ENCODE results near the gene TMEM184A. TPM values are rescaled to one million over a fixed set of nuclear protein-coding genes. Genes with fewer than 3 reads are reported as not detected.

TMEM184A gene
- total and polyA plus RNA-seq, 2 of the 4 experiments (the other 2 are of a cell fraction), result 0.36 to 1.9 TPM

DNA sequence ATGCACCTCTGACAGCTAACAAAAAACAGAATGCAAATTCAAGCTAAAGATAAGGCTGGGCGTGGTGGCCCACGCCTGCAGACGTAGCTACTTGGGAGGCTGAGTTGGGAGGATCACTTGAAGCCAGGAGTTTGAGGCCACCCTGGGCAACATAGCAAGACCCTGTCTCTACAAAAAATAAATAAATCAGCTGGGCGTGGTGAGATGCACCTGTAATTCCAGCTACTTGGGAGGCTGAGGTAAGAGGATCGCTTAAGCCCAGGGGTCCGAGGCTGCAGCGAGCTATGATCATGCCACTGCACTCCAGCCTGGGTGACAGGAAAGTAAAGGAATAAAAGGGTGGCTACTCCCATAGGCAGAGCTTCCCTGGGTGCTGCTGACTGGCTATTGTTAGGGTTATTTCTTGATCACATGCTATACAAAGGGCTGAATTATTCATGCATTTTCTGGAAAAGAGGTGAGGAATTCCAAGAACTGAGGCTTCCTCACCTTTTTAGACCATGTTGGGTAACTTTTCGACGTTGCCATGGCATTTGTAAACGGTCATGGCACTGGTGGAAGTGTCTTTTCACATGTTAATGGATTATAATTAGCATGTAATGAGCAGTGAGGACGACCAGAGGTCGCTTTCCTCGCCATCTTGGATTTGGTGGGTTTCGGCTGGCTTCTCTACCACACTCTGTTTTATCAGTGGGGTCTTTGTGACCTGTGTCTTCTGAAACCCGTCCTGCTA, 20.7 kb upstream of the TMEM184A start:
- Histone ChIP-seq H2AK5ac (ENCODE audit: low read depth, low read length) (no peak overlapping the region), H3K9me3 (ENCODE audit: control insufficient read depth, insufficient read depth, low read length) (no peaks in the 10 kb centered on the region)
- POLR2A ChIA-PET (ENCODE audit: unreplicated experiment), result no interaction called here

More for the DNA sequence above, 20.7 kb upstream of the TMEM184A start:
- Histone ChIP-seq H3K14ac (replicated peaks; ENCODE audit: low read depth, low read length) (no peak overlapping the region), H3K27ac (ENCODE audit: insufficient read depth, low read length) (no peak overlapping the region), H3K4ac (ENCODE audit: low read depth, low read length) (no peak overlapping the region), H3K36me3 (ENCODE audit: control insufficient read depth, insufficient read depth, low read length) (no peaks in the 10 kb centered on the region), H3K23ac (ENCODE audit: low read depth, low read length) (no peak overlapping the region), H3K9me1 (ENCODE audit: insufficient read depth, low read length) (no peaks in the 10 kb centered on the region; the same call in 1 of the 2 replicates), H2BK20ac (ENCODE audit: low read depth, low read length) (no peak overlapping the region), H4K20me1 (ENCODE audit: insufficient read depth, low read length) (no peaks in the 10 kb centered on the region), H4K5ac (ENCODE audit: low read depth, low read length) (no peak overlapping the region), H2AFZ (replicated peaks; ENCODE audit: low read length, poor library complexity) (no peak overlapping the region), H3K79me1 (ENCODE audit: low read depth in 1 of 2, low read length in 2 of 2) (peaks cover 3 to 6% of the 10 kb centered on the region in 2 experiments; a peak in 2 of 4 replicates), H2AK9ac (replicated peaks; ENCODE audit: low read depth, low read length, poor library complexity) (no peak overlapping the region), H3K9ac (ENCODE audit: low read depth, low read length) (no peak overlapping the region), H3K4me1 (ENCODE audit: control insufficient read depth, insufficient read depth, low read length) (no peaks in the 10 kb centered on the region), H3K4me3 (ENCODE audit: insufficient read depth, low read depth, low read length) (no peak overlapping the region), H2BK15ac (ENCODE audit: low read depth, low read length) (no peak overlapping the region), H4K91ac (ENCODE audit: insufficient read depth, low read depth, low read length) (no peak overlapping the region), H3K4me2 (ENCODE audit: low read depth, low read length) (no peak overlapping the region), H2BK5ac (ENCODE audit: low read depth, low read length, poor library complexity, severe bottlenecking) (no peak overlapping the region), H4K8ac (ENCODE audit: low read depth in 2 of 2, low read length in 2 of 2) (no peak overlapping the region), H3K56ac (ENCODE audit: extremely low read depth, insufficient read depth, low read length) (no peak overlapping the region), H3K18ac (ENCODE audit: low read depth, low read length) (no peak overlapping the region), H3K27me3 (ENCODE audit: control insufficient read depth, insufficient read depth, low read length) (no peaks in the 10 kb centered on the region), H2BK120ac (ENCODE audit: low read depth, low read length) (no peak overlapping the region)
- no peak for ATAC-seq (ENCODE audit: low read depth)
- intact Hi-C loops (cut with micrococcal nuclease) (no loop called here), dilution Hi-C loops (cut with HindIII; ENCODE audit: low sequenced_read_pairs, unreplicated experiment) (no loop called here), in situ Hi-C loops (cut with MboI; ENCODE audit: low sequenced_read_pairs) (loop anchor here (10.0 kb wide), 1 partner anchor 628 kb away; no protein-coding TSS in a partner anchor)
- BruUV-seq (replicated peaks), result no TSS peak
- CTCF ChIA-PET, result no interaction called here
- WGBS, 2 experiments (ENCODE audit: extremely low coverage in 2 of 2, insufficient read length in 1 of 2), result 14% methylated on average over 5 of the region's 15 CpGs; no CpG with 5 or more reads in 1 of the 2 experiments
- DNase-seq, result no peak
- no peak for TF ChIP-seq NFE2L2 (IDR thresholded peaks at IDR 0.05; ENCODE audit: low read depth, low read length)
- TF ChIP-seq CEBPB (IDR thresholded peaks at IDR 0.05; ENCODE audit: low read depth, low read length), result no peak
- TF ChIP-seq RAD21 (IDR thresholded peaks at IDR 0.05; ENCODE audit: low read length), result no peak
- TF ChIP-seq, protein P1, sequence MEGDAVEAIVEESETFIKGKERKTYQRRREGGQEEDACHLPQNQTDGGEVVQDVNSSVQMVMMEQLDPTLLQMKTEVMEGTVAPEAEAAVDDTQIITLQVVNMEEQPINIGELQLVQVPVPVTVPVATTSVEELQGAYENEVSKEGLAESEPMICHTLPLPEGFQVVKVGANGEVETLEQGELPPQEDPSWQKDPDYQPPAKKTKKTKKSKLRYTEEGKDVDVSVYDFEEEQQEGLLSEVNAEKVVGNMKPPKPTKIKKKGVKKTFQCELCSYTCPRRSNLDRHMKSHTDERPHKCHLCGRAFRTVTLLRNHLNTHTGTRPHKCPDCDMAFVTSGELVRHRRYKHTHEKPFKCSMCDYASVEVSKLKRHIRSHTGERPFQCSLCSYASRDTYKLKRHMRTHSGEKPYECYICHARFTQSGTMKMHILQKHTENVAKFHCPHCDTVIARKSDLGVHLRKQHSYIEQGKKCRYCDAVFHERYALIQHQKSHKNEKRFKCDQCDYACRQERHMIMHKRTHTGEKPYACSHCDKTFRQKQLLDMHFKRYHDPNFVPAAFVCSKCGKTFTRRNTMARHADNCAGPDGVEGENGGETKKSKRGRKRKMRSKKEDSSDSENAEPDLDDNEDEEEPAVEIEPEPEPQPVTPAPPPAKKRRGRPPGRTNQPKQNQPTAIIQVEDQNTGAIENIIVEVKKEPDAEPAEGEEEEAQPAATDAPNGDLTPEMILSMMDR (conservative IDR thresholded peaks at IDR 0.05; ENCODE audit: low read depth, low read length), result no peak
- TF ChIP-seq BHLHE40 (IDR thresholded peaks at IDR 0.05; ENCODE audit: low read depth, low read length), result no peak
- no peak for TF ChIP-seq RFX5 (IDR thresholded peaks at IDR 0.05; ENCODE audit: low read depth, low read length)
- TF ChIP-seq USF2 (IDR thresholded peaks at IDR 0.05; ENCODE audit: low read depth, low read length), result no peak
- no peak for TF ChIP-seq SMC3 (IDR thresholded peaks at IDR 0.05; ENCODE audit: low read depth, low read length)
- TF ChIP-seq MAFK (IDR thresholded peaks at IDR 0.05; ENCODE audit: low read depth, low read length), result no peak
- TF ChIP-seq CHD1 (IDR thresholded peaks at IDR 0.05; ENCODE audit: low read depth, low read length), result no peak
- no peak for TF ChIP-seq FOS (IDR thresholded peaks at IDR 0.05; ENCODE audit: low read depth, low read length)
- no peak for TF ChIP-seq MXI1 (IDR thresholded peaks at IDR 0.05; ENCODE audit: borderline replicate concordance, low read depth, low read length)
- TF ChIP-seq ELK1 (IDR thresholded peaks at IDR 0.05; ENCODE audit: borderline replicate concordance, low read depth, low read length), result no peak
- TF ChIP-seq MAZ (IDR thresholded peaks at IDR 0.05; ENCODE audit: borderline replicate concordance, low read depth, low read length), result no peak
